ENCODE data around the gene MSI1. TPM values are rescaled to one million over a fixed set of nuclear protein-coding genes. Genes with fewer than 3 reads are reported as not detected.

The MSI1 gene
- total RNA-seq, 1 experiment from 2014 or later = 0.92 TPM

DNA sequence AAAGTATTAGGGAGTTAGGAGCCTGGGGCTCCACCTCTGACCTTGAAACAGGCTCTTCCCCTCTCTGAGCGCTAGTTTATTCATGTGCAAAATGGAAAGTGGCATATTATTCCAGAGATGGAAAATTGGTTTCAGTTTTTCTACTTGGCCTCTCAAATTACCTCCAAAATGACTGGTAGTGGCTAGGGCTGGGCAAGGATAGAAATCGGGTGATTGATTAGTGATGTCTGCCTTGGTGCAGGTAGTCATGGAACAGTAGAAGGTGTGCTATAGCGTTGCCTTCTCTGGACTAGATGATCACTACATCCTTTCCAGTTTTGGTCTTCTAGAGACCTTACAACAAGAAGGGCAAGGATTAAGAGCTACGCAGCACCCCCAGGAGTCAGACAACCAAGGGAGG, 8.6 kb upstream of the MSI1 start:
- no peak for DNase-seq (ENCODE audit: low read depth)

DNA sequence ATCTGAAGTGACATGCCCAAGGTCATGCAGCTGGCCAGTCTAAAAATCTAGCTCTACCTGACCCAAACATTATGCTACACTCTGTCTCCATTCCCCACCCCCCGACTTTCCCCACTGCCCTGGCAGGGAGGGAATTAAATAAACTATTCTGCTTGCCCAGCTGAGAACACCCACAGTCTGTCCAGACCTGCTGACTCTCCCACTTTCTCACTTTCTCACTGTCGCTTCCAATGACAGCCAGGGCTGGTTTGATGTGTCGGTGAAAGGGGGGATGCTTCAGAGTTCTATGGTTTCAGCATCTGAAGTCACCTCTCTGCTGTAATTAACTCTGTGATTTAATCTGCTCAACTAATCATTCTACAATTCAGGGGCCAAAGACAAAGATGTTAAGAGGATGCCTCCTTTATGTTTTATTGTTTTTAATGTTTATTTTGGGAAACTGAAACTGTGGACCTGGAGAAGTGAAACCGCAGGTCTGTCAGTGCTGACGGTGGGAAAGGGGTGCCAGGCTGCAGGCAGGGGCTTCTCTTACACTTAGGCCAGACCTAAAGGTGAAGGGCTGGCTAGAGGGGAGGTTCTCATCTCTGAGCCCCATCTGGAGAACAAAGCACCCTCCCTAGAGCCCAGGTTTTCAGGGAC, 8.1 kb upstream of the MSI1 start:
- no peak for DNase-seq (ENCODE audit: low read depth)

DNA sequence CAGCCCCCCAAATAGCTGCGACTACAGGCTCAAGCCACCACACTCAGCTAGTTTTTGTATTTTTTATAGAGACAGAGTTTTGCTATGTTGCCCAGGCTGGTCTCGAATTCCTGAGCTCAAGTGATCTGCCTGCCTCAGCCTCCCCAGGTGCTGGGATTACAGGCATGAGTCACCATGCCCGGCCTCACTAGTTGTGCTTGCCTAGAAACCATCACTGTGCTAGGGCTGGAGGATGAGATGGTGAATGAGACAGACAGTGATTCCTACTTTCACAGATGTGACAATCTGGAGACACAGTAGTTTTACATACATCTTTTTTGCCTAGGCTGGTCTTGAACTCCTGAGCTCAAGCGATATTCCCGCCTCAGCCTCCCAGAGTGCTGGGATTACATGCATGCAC, 7.5 kb upstream of the MSI1 start:
- peak; percentile 29 for DNase-seq (ENCODE audit: low read depth)

DNA sequence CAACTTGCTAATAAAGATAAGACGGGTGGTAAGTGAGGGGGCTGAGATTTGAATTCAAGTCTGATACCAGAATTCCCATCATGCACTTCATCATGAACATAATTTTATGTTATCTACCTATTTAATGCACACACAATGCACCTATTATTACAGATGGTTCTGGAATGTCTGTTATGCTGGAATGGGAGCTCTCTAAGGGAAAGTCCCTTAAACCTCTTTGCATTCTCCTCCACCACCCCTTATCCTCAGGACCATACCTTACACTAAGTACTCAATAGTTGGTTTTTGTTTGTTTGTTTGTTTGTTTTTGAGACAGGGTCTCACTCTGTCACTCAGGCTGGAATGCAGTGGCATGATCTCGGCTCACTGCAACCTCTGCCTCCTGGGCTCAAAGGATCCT, 7.0 kb upstream of the MSI1 start:
- no peak for DNase-seq (ENCODE audit: low read depth)

DNA sequence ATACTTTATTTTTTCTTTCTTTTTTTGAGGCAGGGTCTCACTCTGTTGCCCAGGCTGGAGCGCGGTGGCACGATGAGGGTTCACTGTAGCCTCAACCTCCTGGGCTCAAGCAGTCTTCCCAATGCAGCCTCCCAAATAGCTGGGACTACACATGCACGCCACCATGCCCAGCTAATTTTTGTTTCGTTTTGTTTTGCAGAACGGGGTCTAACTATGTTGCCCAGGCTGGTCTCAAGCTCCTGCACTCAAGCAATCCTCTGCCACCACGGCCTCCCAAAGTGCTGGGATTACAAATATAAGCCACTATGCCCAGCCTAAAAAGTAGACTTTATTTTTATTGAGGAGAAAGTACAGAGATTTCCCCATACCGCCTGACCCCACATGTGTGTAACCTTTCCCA, 4.7 kb upstream of the MSI1 start:
- DNase-seq (ENCODE audit: low read depth) = no peak

DNA sequence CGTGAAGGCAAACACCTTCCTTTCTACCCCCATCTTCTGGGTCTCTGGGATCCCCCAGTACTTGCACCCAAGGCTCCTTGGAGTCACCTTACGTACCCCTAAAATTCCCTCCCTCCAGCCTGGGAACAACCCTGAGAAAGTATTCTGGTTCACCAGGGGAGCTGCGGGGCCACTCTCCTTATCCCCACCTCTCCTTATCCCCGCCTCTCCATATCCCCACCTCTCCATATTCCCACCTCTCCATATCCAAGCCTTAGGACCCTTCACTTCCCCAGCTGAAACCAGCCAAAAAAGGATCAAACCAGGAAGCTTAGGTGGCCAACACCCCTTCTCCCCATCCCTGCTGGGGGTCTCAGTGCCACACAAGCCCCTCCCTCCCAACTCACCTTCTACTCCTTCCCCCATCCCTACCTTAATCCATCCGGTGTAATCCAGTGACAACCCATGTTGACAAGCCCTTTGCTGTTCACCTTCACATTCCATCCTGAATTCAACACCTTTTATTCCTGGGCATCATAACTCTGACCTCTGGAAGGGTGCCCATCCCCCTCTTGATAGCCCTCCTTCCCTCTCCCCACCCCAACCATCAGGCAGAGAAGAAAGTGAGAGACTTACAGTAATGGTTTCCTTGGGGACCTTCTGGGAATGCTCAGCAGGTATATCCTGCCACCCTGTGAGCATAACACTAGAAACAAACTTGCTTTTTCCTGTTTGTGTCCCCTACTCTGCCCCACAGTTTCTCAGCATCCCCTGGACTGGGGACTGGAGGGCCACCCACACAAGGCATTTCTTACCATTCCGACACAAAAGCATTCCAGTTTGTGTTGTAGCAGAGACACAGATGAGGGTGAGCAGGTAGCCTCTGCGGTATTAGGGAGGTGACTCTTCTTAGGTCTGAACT, 1.6 kb upstream of the MSI1 start:
- no peak for DNase-seq (ENCODE audit: low read depth)

DNA sequence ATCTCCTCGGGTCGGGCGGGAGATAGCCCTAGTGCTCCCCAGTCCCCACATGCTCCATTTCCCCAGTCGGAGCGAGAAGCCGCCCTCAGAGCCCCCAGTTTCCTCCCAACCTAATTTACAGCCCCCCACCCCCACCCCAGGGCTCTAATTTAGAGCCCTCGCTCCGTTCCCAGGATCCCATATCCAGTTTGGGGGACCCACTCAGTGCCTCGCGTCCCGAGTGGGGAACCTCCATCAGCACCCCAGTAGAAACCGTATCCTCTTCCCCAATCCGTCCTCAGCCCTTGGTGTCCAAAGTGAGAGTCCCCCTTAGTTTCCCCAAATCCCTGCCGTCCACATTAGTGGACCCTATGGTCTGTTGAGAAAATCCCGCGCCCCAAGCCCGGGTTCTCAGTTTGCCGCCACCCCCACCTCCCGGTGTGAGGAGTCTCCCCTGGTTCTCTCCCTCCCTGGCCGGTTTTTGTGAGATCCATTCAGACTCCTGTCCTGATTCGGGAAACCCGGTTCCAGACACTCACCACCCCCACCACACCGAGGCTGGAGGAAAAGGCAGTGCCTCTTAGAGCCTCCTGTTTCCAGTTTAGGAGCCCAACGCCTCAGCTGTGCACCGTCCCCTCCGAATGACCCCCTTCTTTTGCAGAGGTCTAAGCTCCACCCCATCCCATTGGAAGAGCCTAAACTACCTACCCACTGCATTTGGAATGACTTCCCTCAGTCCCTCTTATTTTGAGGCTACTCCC, 809 bp upstream of the MSI1 start:
- no peak for DNase-seq (ENCODE audit: low read depth)

DNA sequence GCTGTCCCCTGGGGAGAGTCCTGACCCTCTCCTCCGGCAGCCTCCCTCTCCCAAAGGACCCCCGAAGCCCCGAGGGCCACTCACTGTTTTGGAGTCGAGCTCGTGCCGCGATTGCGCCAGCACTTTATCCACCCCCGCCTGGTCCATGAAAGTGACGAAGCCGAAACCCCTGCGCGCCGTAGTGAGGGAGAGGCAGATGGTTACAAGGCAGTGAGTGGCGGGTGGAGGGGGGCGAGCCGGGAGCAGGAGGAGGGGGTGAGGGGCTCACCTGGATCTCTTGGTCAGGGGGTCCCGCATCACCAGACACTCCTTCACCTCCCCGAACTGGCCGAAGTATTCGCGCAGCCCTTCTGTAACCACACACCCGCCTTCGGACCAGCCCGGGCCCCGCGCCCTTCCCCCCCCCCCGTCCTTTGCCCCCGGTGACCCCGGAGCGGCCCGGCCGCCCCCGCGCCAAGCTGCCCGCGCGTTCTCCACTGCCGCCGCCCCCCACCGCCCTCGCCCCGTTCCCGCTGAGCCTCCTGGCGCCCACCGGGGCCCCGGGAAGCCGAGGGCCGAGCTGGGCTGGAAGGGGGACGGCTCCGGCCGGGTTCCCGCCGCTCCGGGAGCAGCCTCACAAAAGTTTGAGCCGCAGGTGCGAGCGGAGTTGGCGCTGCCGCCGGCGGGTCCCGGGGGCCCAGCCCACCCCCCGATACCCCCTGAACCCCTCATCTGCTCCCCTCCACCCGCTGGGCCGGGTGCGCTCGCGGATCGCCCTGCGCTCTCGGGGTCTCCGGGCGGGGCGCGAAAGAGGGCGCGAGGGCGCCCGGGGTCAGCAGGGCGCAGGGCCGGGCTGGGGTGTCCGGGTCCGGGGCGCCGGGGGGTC, 808 bp downstream of the MSI1 start:
- DNase-seq (ENCODE audit: low read depth) = no peak

DNA sequence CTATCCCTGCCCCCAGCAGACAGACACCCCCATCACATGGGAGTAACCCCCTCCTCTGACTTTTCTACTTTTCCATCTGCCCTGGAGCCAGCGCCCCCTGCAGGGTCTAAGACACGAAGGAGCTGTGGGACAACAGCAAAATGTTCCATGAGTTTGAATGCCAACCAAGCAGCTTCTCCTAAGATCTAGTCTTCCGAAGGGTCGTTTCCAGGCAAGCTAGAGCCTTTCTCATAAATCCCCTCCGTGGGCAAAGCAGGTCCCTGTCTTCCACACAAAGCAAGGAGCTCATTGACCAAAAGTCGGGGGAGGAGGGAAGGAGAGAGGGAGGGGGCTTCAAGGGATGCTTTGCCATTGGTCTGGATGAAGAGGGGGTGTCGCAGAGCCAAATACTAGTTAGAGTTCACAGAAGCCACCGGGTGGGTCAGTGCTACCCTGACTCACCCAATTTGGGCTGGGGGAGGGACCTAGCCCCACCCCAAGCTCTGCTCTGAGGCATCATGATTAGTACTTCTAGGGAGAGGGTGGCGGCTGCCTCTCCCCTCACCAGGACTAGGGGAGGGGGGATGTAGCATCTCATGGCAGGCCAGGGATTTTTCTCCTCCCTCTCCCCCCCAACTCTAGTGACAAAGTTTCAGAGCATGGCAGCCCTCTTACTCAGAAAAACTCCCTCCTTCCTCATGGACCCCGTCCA, 1.6 kb downstream of the MSI1 start:
- no peak for DNase-seq (ENCODE audit: low read depth)

DNA sequence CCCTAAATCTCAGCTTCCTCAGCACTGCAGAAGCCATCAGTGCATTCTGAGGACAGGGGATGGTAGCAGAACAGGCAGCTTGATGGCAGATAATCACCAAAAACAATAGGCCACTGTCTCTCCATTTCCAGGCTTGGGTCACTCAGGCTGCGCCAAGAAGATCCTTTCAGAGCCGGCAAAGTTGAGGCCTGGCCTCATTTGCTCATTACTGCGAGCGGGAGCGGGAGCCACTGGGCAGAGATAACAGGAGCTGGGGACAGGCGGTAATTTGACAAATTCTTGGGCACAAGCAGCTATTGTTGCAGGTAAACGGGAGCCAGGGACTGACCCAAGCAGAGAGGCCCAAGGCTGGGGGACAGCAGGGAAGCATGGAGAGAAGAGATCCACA, 2.1 kb downstream of the MSI1 start:
- no peak for DNase-seq (ENCODE audit: low read depth)

DNA sequence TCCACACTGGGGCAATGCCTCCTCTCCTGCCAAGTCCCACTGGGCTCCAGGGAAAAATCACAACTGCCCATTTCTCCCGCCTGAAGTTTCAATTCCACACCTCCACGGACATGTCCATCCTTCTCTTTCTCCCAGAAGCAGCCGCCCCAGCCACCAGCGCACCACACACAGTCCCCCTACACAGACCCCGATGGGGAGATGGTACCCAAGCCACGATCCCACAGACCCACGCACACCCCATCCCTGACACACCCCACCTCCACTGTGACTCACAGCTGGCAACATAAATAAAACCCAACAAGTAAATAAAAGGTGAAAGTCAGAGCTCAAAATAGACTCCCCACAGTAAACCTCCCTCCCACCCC, 2.6 kb downstream of the MSI1 start:
- DNase-seq (ENCODE audit: low read depth) = no peak

DNA sequence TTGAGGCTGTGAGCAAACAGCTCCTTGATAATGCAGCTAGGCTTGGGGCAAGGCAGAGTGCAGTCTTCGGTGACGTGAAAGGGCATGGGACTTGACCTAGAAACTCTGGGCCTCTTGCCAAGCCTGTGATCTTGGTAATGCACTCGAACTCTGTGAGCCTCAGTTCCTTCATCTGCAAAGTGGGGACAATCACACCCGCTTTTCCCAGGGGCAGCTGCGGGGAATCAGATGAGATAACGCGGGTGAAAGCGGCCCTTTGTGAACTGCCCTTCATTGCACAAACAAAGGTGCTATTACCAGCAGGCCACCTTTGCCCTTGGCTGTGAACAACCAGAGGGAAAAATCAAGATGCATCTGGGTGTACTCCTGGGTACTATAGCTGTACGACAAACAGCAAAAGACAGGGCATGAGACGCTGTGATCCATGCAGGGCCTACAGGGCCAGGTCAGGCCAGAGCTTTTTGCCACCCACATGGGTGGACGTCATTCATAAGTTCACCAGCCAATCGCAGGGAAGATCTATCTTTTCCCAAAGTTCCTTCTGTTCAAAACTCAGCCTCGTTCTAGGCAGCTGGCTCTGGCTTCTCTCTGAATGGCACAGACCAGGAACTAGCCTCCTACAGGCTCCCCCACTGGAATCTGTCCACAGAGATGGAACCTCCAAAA, 3.2 kb downstream of the MSI1 start:
- DNase-seq (ENCODE audit: low read depth) = no peak

DNA sequence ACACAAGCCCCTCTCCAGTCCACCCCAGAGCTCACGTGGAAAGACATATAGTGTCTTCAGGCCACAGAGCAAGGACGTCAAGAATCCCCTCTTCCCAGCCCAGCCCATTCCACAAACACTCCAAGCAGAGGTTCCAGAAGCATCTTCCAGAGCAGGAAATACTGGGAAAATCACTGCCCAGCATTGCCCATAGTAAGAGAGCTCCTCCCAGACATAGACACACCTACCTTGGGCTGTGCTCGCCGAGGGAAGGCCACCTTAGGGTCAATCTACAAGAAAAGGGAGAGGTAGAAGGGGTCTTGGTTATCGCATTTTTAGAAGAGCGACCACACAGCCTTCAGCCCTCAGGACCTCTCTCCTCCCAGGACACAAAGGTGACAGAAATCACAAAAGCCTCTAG, 4.5 kb downstream of the MSI1 start:
- no peak for DNase-seq (ENCODE audit: low read depth)

DNA sequence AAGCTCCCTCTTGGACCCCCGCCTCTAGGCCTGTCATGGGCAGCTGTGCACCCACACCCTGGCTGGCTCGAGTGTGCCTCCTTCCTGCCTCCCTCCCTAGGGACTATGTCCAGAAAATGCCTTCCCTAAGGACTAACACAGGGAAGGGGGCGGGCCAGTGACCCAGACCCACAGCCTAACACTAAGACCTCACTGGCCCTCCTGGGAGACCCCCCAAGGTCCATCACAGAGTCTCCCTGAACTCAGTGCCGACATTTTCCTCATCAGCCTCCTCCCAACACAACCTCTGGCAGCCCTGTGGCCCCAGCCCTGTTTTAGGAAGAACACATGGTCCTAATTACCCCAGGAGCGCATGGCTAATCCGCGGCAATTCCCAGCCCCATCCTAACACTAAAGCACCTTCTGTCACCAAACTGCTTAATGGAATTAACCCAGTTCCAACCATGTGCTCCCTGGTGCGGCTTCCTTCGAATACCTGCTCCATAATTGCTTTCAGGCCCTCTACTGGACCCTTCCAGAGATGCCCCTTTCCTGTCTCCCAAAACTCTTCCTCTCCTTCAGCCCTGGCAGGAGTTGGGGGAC, 5.6 kb downstream of the MSI1 start:
- no peak for DNase-seq (ENCODE audit: low read depth)

DNA sequence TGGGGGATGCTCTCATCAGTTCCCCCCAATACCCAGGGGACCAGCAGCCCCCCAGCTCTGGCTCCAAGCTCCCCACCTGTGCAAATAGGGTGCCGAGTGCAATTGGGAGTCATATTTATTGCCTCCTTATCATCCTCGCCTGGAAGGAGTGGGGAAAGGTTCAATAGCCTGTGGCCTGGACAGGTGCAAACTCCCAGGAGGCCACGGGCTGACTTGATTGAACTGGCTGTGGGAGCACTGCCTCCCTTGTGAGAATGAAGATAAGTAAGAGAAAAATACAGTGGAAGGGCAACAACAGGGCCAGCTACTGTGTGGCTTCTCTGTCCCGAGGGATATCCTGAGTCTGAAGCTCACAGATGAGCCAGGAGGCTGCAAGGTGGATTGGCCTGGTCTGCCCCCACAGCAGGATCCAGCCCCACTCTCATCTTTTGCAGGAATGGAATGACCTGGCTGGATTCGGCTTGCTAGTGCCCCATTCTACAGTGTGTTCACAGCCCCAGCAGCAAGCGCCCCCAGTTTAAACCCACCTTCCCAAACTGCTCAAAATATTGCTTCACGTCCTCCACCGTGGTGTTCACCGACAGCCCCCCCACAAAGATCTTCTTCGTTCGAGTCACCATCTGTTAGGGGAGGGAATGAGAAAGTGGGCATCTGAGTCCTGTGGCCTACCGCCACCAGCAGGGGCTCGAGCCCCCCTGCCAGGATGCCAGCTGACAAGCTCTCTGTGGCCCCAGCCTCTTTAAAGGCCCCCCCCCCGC, 6.3 kb downstream of the MSI1 start:
- no peak for DNase-seq (ENCODE audit: low read depth)

DNA sequence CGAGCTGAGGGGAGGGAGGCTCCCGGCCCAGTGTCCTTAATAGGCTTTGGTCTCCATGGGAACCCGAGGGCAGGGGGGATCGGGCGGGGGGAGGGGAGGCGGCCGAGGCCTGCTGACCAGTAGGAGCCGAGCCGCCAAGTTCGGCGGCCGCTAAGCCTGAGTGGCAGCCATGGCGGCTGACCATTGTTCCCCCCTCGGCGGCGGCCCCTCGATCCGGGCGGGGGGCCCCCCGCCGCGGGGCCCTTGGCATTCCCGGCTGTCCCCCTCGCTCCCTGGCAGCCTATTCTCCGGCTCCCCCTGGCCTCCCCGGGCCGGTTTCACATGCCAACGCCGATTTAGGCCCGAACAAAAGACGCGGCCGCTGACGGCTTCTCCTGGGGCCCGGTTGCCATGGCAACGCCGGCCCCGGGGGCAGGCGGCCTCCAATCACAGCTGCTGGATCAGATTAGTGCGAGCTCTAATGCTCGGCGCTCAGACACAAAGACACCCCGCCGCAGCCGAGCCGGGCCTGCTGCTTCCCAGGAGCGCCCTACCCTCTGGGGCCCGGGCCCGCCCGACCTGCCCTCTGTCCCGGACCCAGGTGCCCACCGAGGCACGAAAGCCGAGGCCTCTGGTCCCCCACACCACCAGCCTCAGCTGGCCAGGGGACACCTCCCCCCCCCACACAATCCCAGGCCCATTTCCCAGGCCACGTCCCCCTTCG, 7.3 kb downstream of the MSI1 start:
- no peak for DNase-seq (ENCODE audit: low read depth)

DNA sequence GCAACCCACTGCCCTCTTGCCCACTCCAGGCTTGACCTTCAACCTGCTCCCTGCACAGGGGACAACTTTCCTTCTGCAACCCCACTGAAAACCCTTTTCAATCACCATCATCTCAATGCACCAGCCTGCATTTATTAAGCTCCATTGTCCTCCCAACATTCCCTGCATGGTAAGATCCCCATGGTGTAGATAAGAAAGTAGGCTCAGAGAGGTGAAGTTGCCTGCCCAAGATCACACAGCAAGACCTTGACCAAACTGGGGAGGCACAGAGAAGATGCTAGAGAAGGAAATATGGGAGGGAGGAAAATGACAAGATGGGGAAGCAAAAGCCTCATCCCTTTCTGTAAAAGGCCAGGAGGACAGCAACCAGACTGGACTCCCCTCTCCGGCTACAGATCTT, 9.8 kb downstream of the MSI1 start:
- no peak for DNase-seq (ENCODE audit: low read depth)

DNA sequence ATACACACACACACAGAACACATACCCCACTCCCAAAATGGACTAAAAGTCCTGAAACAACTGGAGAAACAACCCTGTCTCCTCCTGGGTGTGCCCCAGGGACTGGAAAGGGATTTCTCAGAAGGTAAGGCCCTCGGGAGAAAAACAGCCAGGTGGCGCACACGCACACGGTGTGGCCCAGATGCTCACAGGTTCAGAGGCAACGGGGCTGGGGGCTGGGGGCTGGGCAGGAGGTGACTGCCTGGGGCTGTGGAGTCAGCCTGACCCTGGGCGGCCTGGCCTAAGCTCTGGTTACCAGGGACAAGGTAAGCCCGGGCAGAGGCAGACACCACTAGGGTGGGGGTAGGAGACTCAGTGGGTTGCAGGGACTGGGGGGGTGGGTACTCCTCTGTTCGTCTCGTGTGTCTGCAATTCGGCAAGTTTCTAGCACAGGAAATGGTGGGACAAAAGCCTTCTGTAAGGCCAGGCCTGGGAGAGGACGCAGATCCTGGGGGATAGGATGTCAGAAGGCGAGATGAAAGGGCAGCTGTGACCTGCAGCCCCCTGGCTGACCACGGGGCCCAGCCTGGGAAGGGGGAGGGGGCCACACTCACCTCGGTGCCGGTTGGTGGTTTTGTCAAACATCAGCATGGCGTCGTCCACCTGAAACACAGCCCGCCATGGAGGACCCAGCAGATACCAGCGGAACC, 10.4 kb downstream of the MSI1 start:
- DNase-seq (ENCODE audit: low read depth) = no peak

Measured in HT1080 (cell line).